SU-DHL-6 (cell line): ENCODE results near the gene ZDHHC3.

Experiments used
- H2AFZ ChIP-seq: fragments of 200-600 bp; sonication (generic); 2 replicates; pipeline ENCODE4 v1.6.1; 2014; ENCODE audit warnings: low read depth, mild to moderate bottlenecking, moderate library complexity, mixed read lengths, antibody characterized with exemption, low read length; ENCODE audit not compliant: severe bottlenecking
- H3F3A ChIP-seq: fragments of 200-600 bp; shearing (Covaris generic); 2 replicates; pipeline ENCODE4 v1.6.0; 2016; ENCODE audit warnings: antibody characterized with exemption, mild to moderate bottlenecking; ENCODE audit not compliant: insufficient read depth
- H3K27ac ChIP-seq: fragments of 200-600 bp; sonication (generic); 2 replicates; pipeline ENCODE4 v1.5.1; 2016; ENCODE audit warnings: low read depth, mild to moderate bottlenecking, low read length, moderate library complexity, mixed read lengths
- H3K27me3 ChIP-seq: fragments of 200-600 bp; sonication (generic), shearing (Covaris generic); 2 replicates; pipeline ENCODE4 v1.6.0; 2014; ENCODE audit warnings: mild to moderate bottlenecking, low read length
- H3K36me3 ChIP-seq: fragments of 200-600 bp; sonication (generic); 2 replicates; pipeline ENCODE4 v1.6.1; 2014; ENCODE audit warnings: mild to moderate bottlenecking, low read length, mixed read lengths
- H3K4me2 ChIP-seq: fragments of 300-600, 200-600 bp; shearing (Covaris generic), sonication (generic); 2 replicates; pipeline ENCODE4 v1.6.0; 2014; ENCODE audit warnings: low read length, low read depth, mild to moderate bottlenecking; ENCODE audit not compliant: poor library complexity, severe bottlenecking
- H3K4me3 ChIP-seq: fragments of 200-600 bp; sonication (generic); 2 replicates; pipeline ENCODE4 v1.5.1; 2014; ENCODE audit warnings: antibody characterized with exemption, low read length, mild to moderate bottlenecking, mixed read lengths; ENCODE audit not compliant: insufficient read depth, poor library complexity, severe bottlenecking
- H3K79me2 ChIP-seq: fragments of 200-600 bp; sonication (generic); 2 replicates; pipeline ENCODE4 v1.6.1; 2014; ENCODE audit warnings: mild to moderate bottlenecking, low read length, moderate library complexity; ENCODE audit not compliant: insufficient read depth
- H3K9ac ChIP-seq: fragments of 200-600 bp; sonication (generic); 2 replicates; pipeline ENCODE4 v1.7.0; 2014; ENCODE audit warnings: mild to moderate bottlenecking, low read length
- H3K9me2 ChIP-seq: fragments of 200-600 bp; sonication (generic); replicated peaks from 2 replicates; pipeline ENCODE4 v1.6.1; 2014; ENCODE audit warnings: low read length; ENCODE audit not compliant: insufficient read depth
- H3K9me3 ChIP-seq: fragments of 200-600 bp; sonication (generic); 2 replicates; pipeline ENCODE4 v1.6.1; 2014; ENCODE audit warnings: low read length, mixed read lengths; ENCODE audit not compliant: insufficient read depth
- H4K20me1 ChIP-seq: fragments of 200-600 bp; sonication (generic); 2 replicates; pipeline ENCODE4 v1.6.1; 2014; ENCODE audit warnings: low read depth, mild to moderate bottlenecking, antibody characterized with exemption, low read length, moderate library complexity, mixed read lengths
- EZH2phosphoT487 ChIP-seq: fragments of 200-600 bp; sonication (generic), shearing (Covaris generic); conservative IDR thresholded peaks from 2 replicates; pipeline ENCODE4 v1.6.1; 2018; ENCODE audit warnings: mild to moderate bottlenecking, antibody characterized with exemption, low read length, moderate library complexity, mixed read lengths
- TF ChIP-seq, protein P1 (sequence below): fragments of 200-600 bp; sonication (generic); IDR thresholded peaks from one replicate; pipeline ENCODE4 v1.5.1; 2017; ENCODE audit warnings: antibody characterized with exemption, mild to moderate bottlenecking, low read length, moderate library complexity; ENCODE audit not compliant: insufficient read depth, poor library complexity, severe bottlenecking

The ZDHHC3 gene

DNA sequence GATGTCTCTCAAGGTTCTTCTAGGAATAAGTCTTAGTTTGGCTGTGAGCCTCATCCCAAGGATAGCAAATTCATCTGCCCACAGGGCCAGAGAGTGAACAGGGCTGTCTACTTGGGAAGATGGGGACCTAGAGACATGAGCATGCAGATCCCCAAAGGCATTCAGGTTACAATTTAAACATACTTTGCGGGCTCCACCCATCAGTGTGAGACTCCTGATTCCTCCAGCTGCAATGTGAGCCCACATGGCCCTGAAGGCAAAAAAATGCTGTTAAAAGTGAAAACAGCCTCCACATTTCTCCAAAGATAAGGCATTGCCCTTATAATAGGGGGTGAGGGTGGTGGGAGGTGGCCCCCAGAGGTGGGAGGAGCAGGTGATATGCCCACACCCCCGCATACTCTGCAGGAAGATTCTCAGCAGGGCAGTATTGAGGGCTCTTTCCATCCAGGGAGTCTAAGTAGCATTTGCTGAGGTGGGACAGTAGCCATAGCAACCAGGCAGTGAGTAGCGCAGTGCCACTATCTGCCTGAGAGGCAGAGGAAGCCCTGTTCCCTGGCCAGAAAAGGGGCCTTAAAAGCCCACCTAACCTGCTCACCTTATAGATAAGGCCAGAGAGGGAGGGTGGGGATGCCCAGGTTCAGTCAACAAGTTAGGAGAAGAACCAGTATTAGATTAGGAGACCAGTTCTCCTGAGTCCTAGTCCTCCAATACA, 70.4 kb downstream of the ZDHHC3 start:
- no peaks in the 10 kb centered on the region for H4K20me1 ChIP-seq
- no peak for TF ChIP-seq EZH2phosphoT487
- TF ChIP-seq, protein P1, sequence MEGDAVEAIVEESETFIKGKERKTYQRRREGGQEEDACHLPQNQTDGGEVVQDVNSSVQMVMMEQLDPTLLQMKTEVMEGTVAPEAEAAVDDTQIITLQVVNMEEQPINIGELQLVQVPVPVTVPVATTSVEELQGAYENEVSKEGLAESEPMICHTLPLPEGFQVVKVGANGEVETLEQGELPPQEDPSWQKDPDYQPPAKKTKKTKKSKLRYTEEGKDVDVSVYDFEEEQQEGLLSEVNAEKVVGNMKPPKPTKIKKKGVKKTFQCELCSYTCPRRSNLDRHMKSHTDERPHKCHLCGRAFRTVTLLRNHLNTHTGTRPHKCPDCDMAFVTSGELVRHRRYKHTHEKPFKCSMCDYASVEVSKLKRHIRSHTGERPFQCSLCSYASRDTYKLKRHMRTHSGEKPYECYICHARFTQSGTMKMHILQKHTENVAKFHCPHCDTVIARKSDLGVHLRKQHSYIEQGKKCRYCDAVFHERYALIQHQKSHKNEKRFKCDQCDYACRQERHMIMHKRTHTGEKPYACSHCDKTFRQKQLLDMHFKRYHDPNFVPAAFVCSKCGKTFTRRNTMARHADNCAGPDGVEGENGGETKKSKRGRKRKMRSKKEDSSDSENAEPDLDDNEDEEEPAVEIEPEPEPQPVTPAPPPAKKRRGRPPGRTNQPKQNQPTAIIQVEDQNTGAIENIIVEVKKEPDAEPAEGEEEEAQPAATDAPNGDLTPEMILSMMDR, result no peak

DNA sequence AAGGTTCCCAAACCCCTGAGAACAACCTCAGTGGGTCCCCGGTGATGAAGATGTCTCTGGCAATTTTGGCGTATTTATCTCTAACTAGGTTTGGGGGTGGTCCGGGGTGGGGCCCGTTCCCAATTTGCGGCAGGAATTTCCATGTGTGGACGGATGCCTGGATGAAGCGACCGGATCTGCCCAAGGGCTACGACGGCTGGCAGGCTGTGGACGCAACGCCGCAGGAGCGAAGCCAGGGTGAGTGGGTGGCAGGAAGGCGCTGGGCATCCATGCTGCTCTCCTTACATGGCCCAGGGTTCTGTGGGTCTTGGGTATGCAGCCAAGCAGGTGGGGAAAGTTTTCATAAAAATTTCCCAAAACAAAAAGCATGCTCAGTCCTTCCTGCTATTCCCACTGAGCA, 72.2 kb downstream of the ZDHHC3 start:
- Histone ChIP-seq H3K9ac (no peak overlapping the region), H3K9me3 (no peaks in the 10 kb centered on the region), H3K4me2 (no peak overlapping the region), H3F3A (no peaks in the 10 kb centered on the region), H3K79me2 (no peaks in the 10 kb centered on the region), H3K27ac (no peak overlapping the region), H3K27me3 (no peaks in the 10 kb centered on the region), H3K4me3 (no peak overlapping the region), H3K36me3 (no peaks in the 10 kb centered on the region), H2AFZ (no peak overlapping the region), H4K20me1 (no peaks in the 10 kb centered on the region), H3K9me2 (no peaks in the 10 kb centered on the region)
- TF ChIP-seq EZH2phosphoT487, result no peak
- TF ChIP-seq, protein P1, result no peak

More for the DNA sequence above, 70.4 kb downstream of the ZDHHC3 start:
- Histone ChIP-seq H3K4me3 (no peak overlapping the region), H3K4me2 (no peak overlapping the region), H3K79me2 (no peaks in the 10 kb centered on the region), H3K9me3 (no peaks in the 10 kb centered on the region), H3F3A (no peaks in the 10 kb centered on the region), H3K27me3 (no peaks in the 10 kb centered on the region), H3K36me3 (no peaks in the 10 kb centered on the region), H3K27ac (no peak overlapping the region), H3K9ac (no peak overlapping the region), H2AFZ (no peak overlapping the region), H3K9me2 (no peaks in the 10 kb centered on the region)

DNA sequence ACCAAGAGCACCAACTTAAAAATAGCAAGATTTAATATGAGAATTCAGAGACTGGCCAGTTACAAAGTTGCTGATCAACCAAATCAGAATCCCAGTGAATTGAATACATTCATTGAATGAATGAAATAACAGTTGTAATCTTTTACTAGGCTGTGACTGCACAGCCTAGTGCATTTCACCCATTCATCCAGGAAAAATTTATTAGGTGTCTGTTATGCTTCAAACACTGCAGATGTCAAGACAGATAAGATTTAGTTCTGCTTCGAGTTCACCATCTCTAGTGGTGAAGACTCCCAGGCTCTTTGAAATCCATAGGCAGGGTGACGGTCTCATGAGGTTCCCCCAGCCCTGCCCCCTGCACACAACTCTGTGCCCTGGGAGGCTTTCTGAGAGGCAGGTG, 72.7 kb downstream of the ZDHHC3 start:
- Histone ChIP-seq H3K9me3 (no peaks in the 10 kb centered on the region), H3K4me2 (no peak overlapping the region), H3K9me2 (no peaks in the 10 kb centered on the region), H3F3A (no peaks in the 10 kb centered on the region), H2AFZ (no peak overlapping the region), H3K27me3 (no peaks in the 10 kb centered on the region), H3K9ac (no peak overlapping the region), H3K27ac (no peak overlapping the region), H3K4me3 (no peak overlapping the region), H3K36me3 (no peaks in the 10 kb centered on the region), H3K79me2 (no peaks in the 10 kb centered on the region), H4K20me1 (no peaks in the 10 kb centered on the region)
- TF ChIP-seq, protein P1, result no peak
- TF ChIP-seq EZH2phosphoT487, result no peak
